HepG2 (cell line): ENCODE data around the gene GABBR2. TPM values are rescaled to one million over a fixed set of nuclear protein-coding genes. Genes with fewer than 3 reads are reported as not detected.

Experiments
- ATAC-seq: fragments of 200-7000 bp; cut with Tn5 transposase; 3 replicates; pipeline ENCODE4 v1.9.1; 2020; ENCODE audit warnings: mild to moderate bottlenecking, moderate library complexity
- BruUV-seq: library from RNA; stranded (reverse); fragments of 400-500 nt; replicated peaks from 2 replicates; lab custom pipeline; 2021; lab: Mats Ljungman, UMichigan
- CTCF ChIA-PET: fragments of 300-600 bp; formaldehyde crosslinking; extraction: SDS; loops from one replicate; lab custom pipeline; 2021; ENCODE audit warnings: low total read pairs, inconsistent platforms, low intra/inter-chr PET ratio; lab: Yijun Ruan, JAX
- POLR2A ChIA-PET: fragments of 350-600 bp; sonication (Branson Sonifier 250); formaldehyde crosslinking; loops from one replicate; lab custom pipeline; 2020; ENCODE audit warnings: antibody characterized with exemption, inconsistent platforms; lab: Yijun Ruan, JAX
- DNase-seq: peaks from one replicate; pipeline ENCODE4 v3.0.0-alpha.2; 2015; ENCODE audit warnings: low spot score
- FAIRE-seq: peaks from 3 replicates; lab custom pipeline; 2011; peaks lifted over from hg19 to GRCh38; lab: Jason Lieb, UNC
- H2AFZ ChIP-seq: one replicate; pipeline ENCODE4 v1.6.1; 2011; ENCODE audit warnings: low read length, inconsistent platforms
- H3K27ac ChIP-seq: fragments of 300-600 bp; 3 replicates; pipeline ENCODE4 v1.8.0; 2011; ENCODE audit warnings: mixed run types, mild to moderate bottlenecking, mixed read lengths, low read length, inconsistent platforms; ENCODE audit not compliant: insufficient read depth; ENCODE audit errors: extremely low read length
- H3K27me3 ChIP-seq, 2 experiments: fragments of 200-600 bp in 1 of 2; 2 replicates in 1 of 2; 3 replicates in 1 of 2; pipeline versions ENCODE4 v1.6.0 to v1.8.0; 2011; ENCODE audit warnings: low read length in 2 of 2, mild to moderate bottlenecking in 2 of 2, moderate library complexity in 2 of 2, inconsistent platforms in 1 of 2; ENCODE audit not compliant: insufficient read depth in 2 of 2, control insufficient read depth in 1 of 2
- H3K36me3 ChIP-seq, 2 experiments: fragments of 200-600 bp in 1 of 2; replicated peaks in 1 of 2; 2 replicates in 1 of 2; 3 replicates in 1 of 2; pipeline versions ENCODE4 v1.5.1 to v1.8.0; 2011; ENCODE audit warnings: low read length in 2 of 2, inconsistent platforms in 1 of 2; ENCODE audit not compliant: insufficient read depth in 2 of 2, control insufficient read depth in 1 of 2
- H3K4me1 ChIP-seq: 2 replicates; pipeline ENCODE4 v1.5.1; 2012; ENCODE audit warnings: low read length, inconsistent platforms; ENCODE audit not compliant: insufficient read depth
- H3K4me2 ChIP-seq: 2 replicates; pipeline ENCODE4 v1.6.0; 2011; ENCODE audit warnings: low read depth, low read length, inconsistent platforms
- H3K4me3 ChIP-seq, 3 experiments: fragments of 200-600 bp in 1 of 3; sonication (generic), shearing (Covaris generic) in 1 of 3; replicated peaks in 1 of 3; 2 replicates each; pipeline ENCODE4 v1.5.1; 2011 to 2016; ENCODE audit warnings: low read length in 3 of 3, inconsistent platforms in 2 of 3, low read depth in 2 of 3, mild to moderate bottlenecking in 2 of 3, control low read depth in 1 of 3, mixed read lengths in 1 of 3; ENCODE audit not compliant: insufficient read depth in 1 of 3
- H3K79me2 ChIP-seq: one replicate; pipeline ENCODE4 v1.6.1; 2011; ENCODE audit warnings: low read length, inconsistent platforms; ENCODE audit not compliant: insufficient read depth
- H3K9ac ChIP-seq: 2 replicates; pipeline ENCODE4 v1.6.0; 2011; ENCODE audit warnings: mild to moderate bottlenecking, low read depth, low read length, inconsistent platforms; ENCODE audit not compliant: insufficient read depth
- H3K9me3 ChIP-seq: 2 replicates; pipeline ENCODE4 v1.5.1; 2012; ENCODE audit warnings: mild to moderate bottlenecking, low read length
- H4K20me1 ChIP-seq: 2 replicates; pipeline ENCODE4 v1.6.0; 2011; ENCODE audit warnings: inconsistent platforms, mild to moderate bottlenecking, low read length, moderate library complexity; ENCODE audit not compliant: insufficient read depth
- CEBPB ChIP-seq: IDR thresholded peaks from 2 replicates; pipeline ENCODE4 v1.6.1; 2011; ENCODE audit warnings: low read depth, low read length, improper control_type of control experiment, borderline replicate concordance
- CEBPG ChIP-seq: IDR thresholded peaks from 2 replicates; pipeline ENCODE4 v1.6.1; 2016
- ETV5 ChIP-seq: IDR thresholded peaks from 2 replicates; pipeline ENCODE4 v1.6.1; 2018; ENCODE audit warnings: missing biosample characterization, missing genetic modification reagents, inconsistent platforms, borderline replicate concordance
- FOXA1 ChIP-seq, 2 experiments: fragments of 450-650 bp in 1 of 2; sonication (generic) in 1 of 2; formaldehyde crosslinking in 1 of 2; IDR thresholded peaks; 2 replicates each; pipeline versions ENCODE4 v1.4.0 to v1.6.1; 2016 to 2020; ENCODE audit warnings: missing genetic modification reagents in 1 of 2
- POLR2A ChIP-seq, 2 experiments: IDR thresholded peaks; 2 replicates each; pipeline ENCODE4 v1.6.1; 2011; ENCODE audit warnings: low read depth in 2 of 2, low read length in 2 of 2, mild to moderate bottlenecking in 1 of 2, moderate library complexity in 1 of 2; ENCODE audit not compliant: insufficient read depth in 1 of 2
- RELA ChIP-seq: sonication (generic); formaldehyde crosslinking; IDR thresholded peaks from 2 replicates; pipeline ENCODE4 v1.4.0; 2020; ENCODE audit warnings: missing genetic modification reagents
- SAFB2 ChIP-seq: sonication (generic); formaldehyde crosslinking; IDR thresholded peaks from 2 replicates; pipeline ENCODE4 v1.5.1; 2020; ENCODE audit warnings: missing genetic modification reagents, low read depth, mild to moderate bottlenecking, borderline replicate concordance
- SMARCC2 ChIP-seq: fragments of 450-650 bp; IDR thresholded peaks from 2 replicates; pipeline ENCODE4 v1.6.1; 2017; ENCODE audit warnings: antibody characterized with exemption, mild to moderate bottlenecking
- ZNF143 ChIP-seq: sonication (generic); formaldehyde crosslinking; IDR thresholded peaks from 2 replicates; pipeline ENCODE4 v1.4.0; 2020; ENCODE audit warnings: missing genetic modification reagents
- ZNF160 ChIP-seq: sonication (generic); formaldehyde crosslinking; IDR thresholded peaks from 2 replicates; pipeline ENCODE4 v1.8.0; 2022; ENCODE audit warnings: mild to moderate bottlenecking, inconsistent platforms, missing genetic modification reagents
- ZNF644 ChIP-seq: IDR thresholded peaks from 2 replicates; pipeline ENCODE4 v1.6.1; 2016; ENCODE audit warnings: low read depth
- ZNF782 ChIP-seq: sonication (generic); formaldehyde crosslinking; IDR thresholded peaks from 2 replicates; pipeline ENCODE4 v1.4.0; 2020; ENCODE audit warnings: missing genetic modification reagents, mild to moderate bottlenecking, borderline replicate concordance
- ZNF790 ChIP-seq: sonication (generic); formaldehyde crosslinking; IDR thresholded peaks from 2 replicates; pipeline ENCODE4 v1.8.0; 2022; ENCODE audit warnings: missing genetic modification reagents, mild to moderate bottlenecking, borderline replicate concordance
- WGBS: methylation state at CpG from one replicate; pipeline ENCODE4 v1.1.6; 2017; ENCODE audit warnings: low lambda C conversion rate; 5-methylcytosine and 5-hydroxymethylcytosine counted together
- in situ Hi-C: cut with HindIII; loops from 2 replicates; pipeline ENCODE4 v1.10.0; 2017; ENCODE audit warnings: low pct_unique_long_range_greater_than_20kb; ENCODE audit not compliant: extremely low pct_ligation_motif_present
- intact Hi-C: fragments of 100-400 bp; cut with micrococcal nuclease; formaldehyde crosslinking; loops from one replicate; pipeline ENCODE4 v1.10.0; 2022; ENCODE audit not compliant: unreplicated experiment
- polyA plus RNA-seq, 8 experiments: library from polyadenylated mRNA; depleted of rRNA in 3 of 8; stranded (reverse) in 7 of 8; unstranded in 1 of 8; fragments of >200 nt; fragmentation: Illumina TruSeq in 4 of 8; extraction: Trizol in 4 of 8; gene quantifications; 2 replicates each; pipeline versions ENCODE4 v1.2.1 to v1.2.3, GENCODE V29; 2011 to 2016; ENCODE audit warnings: low read depth in 4 of 8, missing spikeins in 1 of 8, mixed read lengths in 1 of 8; ENCODE audit not compliant: insufficient read depth in 1 of 8
- total RNA-seq, 5 experiments: library from RNA; depleted of rRNA; stranded (reverse); fragments of >200 nt; fragmentation: Illumina TruSeq; extraction: Trizol; gene quantifications; 2 replicates each; pipeline ENCODE4 v1.2.3, GENCODE V29; 2016; ENCODE audit warnings: low read depth in 1 of 5
- TF ChIP-seq, protein P1 (sequence below): sonication (generic); formaldehyde crosslinking; IDR thresholded peaks from 2 replicates; pipeline ENCODE4 v1.4.0; 2020; ENCODE audit warnings: missing genetic modification reagents, borderline replicate concordance
- TF ChIP-seq, protein P2 (sequence below): sonication (generic); formaldehyde crosslinking; IDR thresholded peaks from 2 replicates; pipeline ENCODE4 v1.4.0; 2020; ENCODE audit warnings: low read depth, mild to moderate bottlenecking, missing genetic modification reagents
- TF ChIP-seq, protein P3 (sequence below): sonication (generic); formaldehyde crosslinking; IDR thresholded peaks from 2 replicates; pipeline ENCODE4 v1.8.0; 2022; ENCODE audit warnings: mild to moderate bottlenecking, missing genetic modification reagents, moderate library complexity

The GABBR2 gene
- total and polyA plus RNA-seq, 2 of the 13 experiments (the other 11 are each of a cell fraction or from before 2014, with no cell fraction given), result 0.02 TPM; not detected in 1

DNA sequence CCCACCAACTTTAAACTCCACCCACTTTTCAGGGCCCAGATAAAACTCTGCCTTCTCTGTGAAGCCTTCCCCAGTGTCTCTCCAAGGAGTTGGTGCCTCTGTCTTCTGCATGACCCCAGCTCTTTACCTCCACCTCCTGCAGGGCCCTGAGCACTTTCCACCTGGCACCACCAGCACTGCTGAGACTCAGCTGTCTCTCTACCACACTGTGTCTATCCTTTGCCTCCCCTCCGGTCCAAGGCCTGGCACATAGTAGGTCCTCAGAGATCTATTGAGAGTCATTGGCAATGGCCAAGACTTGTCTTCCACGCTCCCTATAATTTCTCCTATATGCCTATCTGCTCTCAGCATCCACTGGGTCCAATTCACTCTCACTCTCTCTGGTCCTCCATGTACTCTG, 12.9 kb upstream of the GABBR2 start:
- 28% methylated on average over 2 of the region's 2 CpGs for WGBS
- H3K36me3 ChIP-seq, result no peaks in the 10 kb centered on the region
- intact Hi-C loops (no loop called here), in situ Hi-C loops (no loop called here)
- ChIA-PET CTCF (no interaction called here), POLR2A (no interaction called here)
- H3K27ac ChIP-seq, result no peak overlapping the region
- TF ChIP-seq CEBPB, result no peak
- no peak for TF ChIP-seq ZNF644
- no peak for TF ChIP-seq SMARCC2
- no peak for TF ChIP-seq RELA (CRISPR knock-in tag)
- no peak for TF ChIP-seq SAFB2 (CRISPR knock-in tag)
- TF ChIP-seq POLR2A (IDR thresholded peaks at IDR 0.05; ENCODE audit: insufficient read depth in 1 of 2, low read depth in 2 of 2, low read length in 2 of 2), result no peak
- TF ChIP-seq ZNF160 (CRISPR knock-in tag), result no peak
- TF ChIP-seq ZNF143 (CRISPR knock-in tag), result no peak
- no peak for TF ChIP-seq ZNF790 (CRISPR knock-in tag)
- no peaks in the 10 kb centered on the region; a peak in 1 of 5 replicates for H3K27me3 ChIP-seq
- no peak for ATAC-seq
- FAIRE-seq, result no peak
- H3K79me2 ChIP-seq, result no peaks in the 10 kb centered on the region
- no TSS peak for BruUV-seq
- no peak overlapping the region for H3K9ac ChIP-seq
- no peak overlapping the region for H2AFZ ChIP-seq
- H3K4me2 ChIP-seq, result no peak overlapping the region
- H3K9me3 ChIP-seq, result no peaks in the 10 kb centered on the region
- peaks cover 19% of the 10 kb centered on the region for H3K4me1 ChIP-seq
- no peaks in the 10 kb centered on the region for H4K20me1 ChIP-seq
- H3K4me3 ChIP-seq, result no peak overlapping the region
- DNase-seq, result no peak

DNA sequence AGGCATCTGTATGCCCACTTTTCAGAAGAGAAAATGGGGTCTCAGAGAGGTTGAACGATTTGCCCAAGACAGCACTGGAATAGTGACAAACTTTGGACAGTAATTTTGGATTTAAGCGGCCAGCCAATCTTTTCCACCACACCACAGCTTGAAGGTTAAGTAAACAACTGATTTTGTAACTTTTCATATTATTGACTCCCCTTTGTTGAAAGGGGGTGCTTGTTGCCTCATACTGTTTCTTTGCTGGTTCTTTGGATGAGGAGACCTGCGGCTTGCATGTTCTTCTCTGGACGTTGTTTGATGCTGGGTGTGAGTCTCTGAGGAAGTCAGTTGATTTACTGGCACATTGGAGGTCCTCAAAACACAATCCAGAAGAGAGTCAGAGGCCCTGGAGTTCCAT, 11.7 kb upstream of the GABBR2 start:
- ChIA-PET POLR2A (no interaction called here), CTCF (no interaction called here)
- in situ Hi-C loops, result no loop called here
- no peaks in the 10 kb centered on the region for H3K79me2 ChIP-seq
- no peak overlapping the region for H3K9ac ChIP-seq
- FAIRE-seq (no peak), ATAC-seq (no peak), DNase-seq (no peak)
- no peaks in the 10 kb centered on the region for H3K9me3 ChIP-seq
- no peak overlapping the region for H3K4me3 ChIP-seq
- peaks cover 0 to 5% of the 10 kb centered on the region in 2 experiments; a peak in 2 of 5 replicates for H3K27me3 ChIP-seq
- H3K4me2 ChIP-seq, result no peak overlapping the region
- no peak overlapping the region for H2AFZ ChIP-seq
- WGBS, result 0% methylated on average over 4 of the region's 4 CpGs
- H3K36me3 ChIP-seq, result no peaks in the 10 kb centered on the region
- no TSS peak for BruUV-seq
- peaks cover 19% of the 10 kb centered on the region for H3K4me1 ChIP-seq
- no peak overlapping the region for H3K27ac ChIP-seq
- no peaks in the 10 kb centered on the region for H4K20me1 ChIP-seq
- intact Hi-C loops, result no loop called here
- TF ChIP-seq ETV5 (no peak), FOXA1 (IDR thresholded peaks at IDR 0.05) (no peak), FOXA1 (CRISPR knock-in tag; IDR thresholded peaks at IDR 0.05) (peak; percentile 59; the same call in 1 of the 2 replicates), CEBPG (peak; percentile 25; the same call in 1 of the 2 replicates), ZNF782 (CRISPR knock-in tag) (no peak)
- TF ChIP-seq, protein P1, sequence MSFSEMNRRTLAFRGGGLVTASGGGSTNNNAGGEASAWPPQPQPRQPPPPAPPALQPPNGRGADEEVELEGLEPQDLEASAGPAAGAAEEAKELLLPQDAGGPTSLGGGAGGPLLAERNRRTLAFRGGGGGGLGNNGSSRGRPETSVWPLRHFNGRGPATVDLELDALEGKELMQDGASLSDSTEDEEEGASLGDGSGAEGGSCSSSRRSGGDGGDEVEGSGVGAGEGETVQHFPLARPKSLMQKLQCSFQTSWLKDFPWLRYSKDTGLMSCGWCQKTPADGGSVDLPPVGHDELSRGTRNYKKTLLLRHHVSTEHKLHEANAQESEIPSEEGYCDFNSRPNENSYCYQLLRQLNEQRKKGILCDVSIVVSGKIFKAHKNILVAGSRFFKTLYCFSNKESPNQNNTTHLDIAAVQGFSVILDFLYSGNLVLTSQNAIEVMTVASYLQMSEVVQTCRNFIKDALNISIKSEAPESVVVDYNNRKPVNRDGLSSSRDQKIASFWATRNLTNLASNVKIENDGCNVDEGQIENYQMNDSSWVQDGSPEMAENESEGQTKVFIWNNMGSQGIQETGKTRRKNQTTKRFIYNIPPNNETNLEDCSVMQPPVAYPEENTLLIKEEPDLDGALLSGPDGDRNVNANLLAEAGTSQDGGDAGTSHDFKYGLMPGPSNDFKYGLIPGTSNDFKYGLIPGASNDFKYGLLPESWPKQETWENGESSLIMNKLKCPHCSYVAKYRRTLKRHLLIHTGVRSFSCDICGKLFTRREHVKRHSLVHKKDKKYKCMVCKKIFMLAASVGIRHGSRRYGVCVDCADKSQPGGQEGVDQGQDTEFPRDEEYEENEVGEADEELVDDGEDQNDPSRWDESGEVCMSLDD (CRISPR knock-in tag), result peak; percentile 84; the same call in 1 of the 2 replicates
- TF ChIP-seq, protein P2, sequence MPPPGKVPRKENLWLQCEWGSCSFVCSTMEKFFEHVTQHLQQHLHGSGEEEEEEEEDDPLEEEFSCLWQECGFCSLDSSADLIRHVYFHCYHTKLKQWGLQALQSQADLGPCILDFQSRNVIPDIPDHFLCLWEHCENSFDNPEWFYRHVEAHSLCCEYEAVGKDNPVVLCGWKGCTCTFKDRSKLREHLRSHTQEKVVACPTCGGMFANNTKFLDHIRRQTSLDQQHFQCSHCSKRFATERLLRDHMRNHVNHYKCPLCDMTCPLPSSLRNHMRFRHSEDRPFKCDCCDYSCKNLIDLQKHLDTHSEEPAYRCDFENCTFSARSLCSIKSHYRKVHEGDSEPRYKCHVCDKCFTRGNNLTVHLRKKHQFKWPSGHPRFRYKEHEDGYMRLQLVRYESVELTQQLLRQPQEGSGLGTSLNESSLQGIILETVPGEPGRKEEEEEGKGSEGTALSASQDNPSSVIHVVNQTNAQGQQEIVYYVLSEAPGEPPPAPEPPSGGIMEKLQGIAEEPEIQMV (CRISPR knock-in tag), result no peak
- TF ChIP-seq, protein P3, sequence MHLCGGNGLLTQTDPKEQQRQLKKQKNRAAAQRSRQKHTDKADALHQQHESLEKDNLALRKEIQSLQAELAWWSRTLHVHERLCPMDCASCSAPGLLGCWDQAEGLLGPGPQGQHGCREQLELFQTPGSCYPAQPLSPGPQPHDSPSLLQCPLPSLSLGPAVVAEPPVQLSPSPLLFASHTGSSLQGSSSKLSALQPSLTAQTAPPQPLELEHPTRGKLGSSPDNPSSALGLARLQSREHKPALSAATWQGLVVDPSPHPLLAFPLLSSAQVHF (CRISPR knock-in tag), result no peak
